Measurements from ENCODE around the gene CORO7.

Gene CORO7

GRCh38 chr16:4339909-4340308 is 76.5 kb downstream of the CORO7 start:
- peaks cover 43% of the 10 kb centered on the region for H3K36me3 ChIP-seq
- no peak for TF ChIP-seq CTCF (IDR thresholded peaks at IDR 0.05; ENCODE audit: low read depth, low read length)
- no peaks in the 10 kb centered on the region for H3K27me3 ChIP-seq (ENCODE audit: insufficient read depth, low read depth, severe bottlenecking)
- H3K27ac ChIP-seq = peak overlapping the region; percentile 31; the same call in 1 of the 2 replicates
- no peaks in the 10 kb centered on the region for H3K9me3 ChIP-seq (ENCODE audit: severe bottlenecking)
- H3K4me3 ChIP-seq (ENCODE audit: low read depth, low read length) = no peak overlapping the region
- no peak for DNase-seq

GRCh38 chr16:4339455-4339854 is 76.9 kb downstream of the CORO7 start:
- Histone ChIP-seq H3K9me3 (ENCODE audit: severe bottlenecking) (no peaks in the 10 kb centered on the region), H3K4me3 (ENCODE audit: low read depth, low read length) (no peak overlapping the region), H3K27ac (peak overlapping the region; percentile 31; the same call in 1 of the 2 replicates), H3K27me3 (ENCODE audit: insufficient read depth, low read depth, severe bottlenecking) (no peaks in the 10 kb centered on the region), H3K36me3 (peaks cover 47% of the 10 kb centered on the region)
- no peak for TF ChIP-seq CTCF (IDR thresholded peaks at IDR 0.05; ENCODE audit: low read depth, low read length)
- DNase-seq = no peak

- H3K27me3 ChIP-seq (ENCODE audit: insufficient read depth, low read depth, severe bottlenecking) = no peaks in the 10 kb centered on the region
- H3K4me3 ChIP-seq (ENCODE audit: low read depth, low read length) = no peak overlapping the region
- H3K36me3 ChIP-seq = peaks cover 48% of the 10 kb centered on the region
- H3K27ac ChIP-seq = peak overlapping the region; percentile 10; the same call in 1 of the 2 replicates
- no peak for TF ChIP-seq CTCF (IDR thresholded peaks at IDR 0.05; ENCODE audit: low read depth, low read length)
- H3K9me3 ChIP-seq (ENCODE audit: severe bottlenecking) = no peaks in the 10 kb centered on the region
- no peak for DNase-seq
Measured at GRCh38 chr16:4338712-4339299, 77.6 kb downstream of the CORO7 start.

GRCh38 chr16:4338125-4338582 is 78.2 kb downstream of the CORO7 start:
- DNase-seq = no peak
- 0 out of 2 replicates have a peak, but pooled peaks have one; percentile 10 for TF ChIP-seq CTCF (IDR thresholded peaks at IDR 0.05; ENCODE audit: low read depth, low read length)
- no peaks in the 10 kb centered on the region for H3K27me3 ChIP-seq (ENCODE audit: insufficient read depth, low read depth, severe bottlenecking)
- no peak overlapping the region for H3K27ac ChIP-seq
- H3K9me3 ChIP-seq (ENCODE audit: severe bottlenecking) = no peaks in the 10 kb centered on the region
- H3K4me3 ChIP-seq (ENCODE audit: low read depth, low read length) = no peak overlapping the region
- H3K36me3 ChIP-seq = peaks cover 53% of the 10 kb centered on the region

- Histone ChIP-seq H3K27ac (no peak overlapping the region), H3K4me3 (ENCODE audit: low read depth, low read length) (no peak overlapping the region), H3K36me3 (peaks cover 54% of the 10 kb centered on the region)
Measured at GRCh38 chr16:4337540-4338088, 78.8 kb downstream of the CORO7 start.

More at GRCh38 chr16:4337540-4338088, 78.8 kb downstream of the CORO7 start:
- no peak for TF ChIP-seq CTCF (IDR thresholded peaks at IDR 0.05; ENCODE audit: low read depth, low read length)
- Histone ChIP-seq H3K27me3 (ENCODE audit: insufficient read depth, low read depth, severe bottlenecking) (no peaks in the 10 kb centered on the region), H3K9me3 (ENCODE audit: severe bottlenecking) (no peaks in the 10 kb centered on the region)
- no peak for DNase-seq
